HG03039 (cell line): Measurements from ENCODE around the gene MVD.

Experiments
- ATAC-seq: cut with Tn5 transposase; IDR thresholded peaks from one replicate; pipeline ENCODE4 v1.9.1; 2021; ENCODE audit warnings: mild to moderate bottlenecking, moderate library complexity; ENCODE audit not compliant: unreplicated experiment

Gene MVD

GRCh38 chr16:88662843-88663606 is at the start of gene MVD:
MVD (minus strand) TSS chr16:88663091; CDS start chr16:88663080, 11 bp downstream.
- peak; percentile 92 for ATAC-seq

- no peak for ATAC-seq
These were observed 49.6 kb upstream of the MVD start for GRCh38 chr16:88712362-88712979.

GRCh38 chr16:88711750-88712340 is 49.0 kb upstream of the MVD start:
- no peak for ATAC-seq

- no peak for ATAC-seq
These were observed 47.7 kb upstream of the MVD start for GRCh38 chr16:88710556-88710955.

- no peak for ATAC-seq
These were observed 44.3 kb upstream of the MVD start for GRCh38 chr16:88706965-88707826.

GRCh38 chr16:88706229-88706964 is 43.5 kb upstream of the MVD start, which contains the start of the genes CTU2 and RNF166:
CTU2 (plus strand) TSS chr16:88706503; CDS start chr16:88706531, 28 bp downstream.
RNF166 (minus strand) TSS chr16:88706408; CDS start chr16:88706325, 83 bp downstream.
- peak; percentile 63 for ATAC-seq

GRCh38 chr16:88705801-88706228 is 42.9 kb upstream of the MVD start:
- ATAC-seq = peak; percentile 8

- ATAC-seq = no peak
These were observed 42.3 kb upstream of the MVD start for GRCh38 chr16:88705076-88705684.

GRCh38 chr16:88703486-88704309 is 40.8 kb upstream of the MVD start:
- ATAC-seq = no peak

GRCh38 chr16:88702371-88703210 is 39.7 kb upstream of the MVD start:
- ATAC-seq = no peak

GRCh38 chr16:88701581-88702370 is 38.9 kb upstream of the MVD start:
- ATAC-seq = no peak

GRCh38 chr16:88700636-88701482 is 38.0 kb upstream of the MVD start:
- peak; percentile 55 for ATAC-seq

- ATAC-seq = no peak
These were observed 37.4 kb upstream of the MVD start for GRCh38 chr16:88700322-88700635.

- no peak for ATAC-seq
These were observed 36.3 kb upstream of the MVD start for GRCh38 chr16:88699180-88699579.

GRCh38 chr16:88698646-88699045 is 35.8 kb upstream of the MVD start:
- ATAC-seq = no peak

- no peak for ATAC-seq
These were observed 35.1 kb upstream of the MVD start for GRCh38 chr16:88697831-88698615.
